SW480 (cell line): ENCODE results near the gene ULK4.
"Not testable (repeated sequence)": the region's sequence is repeated elsewhere in the genome, so short reads cannot be mapped to it uniquely, and the experiment has no call there.

Source experiments
- DNase-seq: peaks from one replicate; pipeline ENCODE4 v3.0.0-alpha.2; 2016; ENCODE audit warnings: low spot score

ULK4 gene

GRCh38 chr3:41688595-41689380, 273.1 kb downstream of the ULK4 start:
- no peak for DNase-seq

GRCh38 chr3:41684797-41685735, 276.8 kb downstream of the ULK4 start:
- DNase-seq = no peak

- DNase-seq = peak; percentile 77
Measured at GRCh38 chr3:41683666-41684350, 278.1 kb downstream of the ULK4 start.

DNA sequence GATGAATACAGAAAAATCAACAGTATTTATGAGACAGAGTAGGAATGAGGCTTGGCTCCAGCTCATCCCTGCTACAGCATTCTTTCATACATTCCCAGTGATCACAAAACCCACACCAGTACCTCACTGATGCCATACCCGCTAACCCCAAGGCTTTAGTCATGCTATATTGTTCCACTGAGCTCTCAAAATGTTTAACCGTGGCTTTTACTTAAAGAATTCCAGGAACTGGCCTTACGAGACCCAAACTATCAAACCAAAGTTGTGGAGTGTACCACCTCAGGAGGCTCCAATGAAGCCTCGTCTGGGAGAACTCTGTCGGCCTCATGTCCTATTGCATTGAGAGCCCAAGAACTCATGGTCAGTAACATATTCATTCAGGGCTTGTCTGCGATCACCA, 278.9 kb downstream of the ULK4 start:
- DNase-seq = peak; percentile 44

- no peak for DNase-seq
Measured at GRCh38 chr3:41682382-41682781, 279.5 kb downstream of the ULK4 start.

- DNase-seq = peak; percentile 89
Measured at GRCh38 chr3:41681479-41681878, 280.4 kb downstream of the ULK4 start.

DNA sequence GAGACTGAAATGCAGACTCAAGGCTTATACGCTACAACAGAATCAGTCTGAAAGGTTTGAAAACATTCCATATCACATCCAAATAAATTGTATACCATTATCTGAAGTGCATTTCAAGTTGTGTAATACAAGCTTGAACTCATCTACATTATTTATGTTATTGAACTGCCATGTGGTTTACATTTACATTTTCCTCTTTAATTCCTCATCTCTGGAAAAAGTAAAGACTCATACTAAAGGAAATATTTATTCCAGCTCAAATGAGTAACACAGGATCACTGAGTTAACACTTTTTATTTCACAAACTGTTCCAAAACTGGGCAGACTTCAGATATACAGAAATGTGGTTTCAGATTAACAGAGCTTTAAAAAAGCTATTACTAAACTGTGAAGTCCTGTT, 282.5 kb downstream of the ULK4 start:
- no peak for DNase-seq

DNA sequence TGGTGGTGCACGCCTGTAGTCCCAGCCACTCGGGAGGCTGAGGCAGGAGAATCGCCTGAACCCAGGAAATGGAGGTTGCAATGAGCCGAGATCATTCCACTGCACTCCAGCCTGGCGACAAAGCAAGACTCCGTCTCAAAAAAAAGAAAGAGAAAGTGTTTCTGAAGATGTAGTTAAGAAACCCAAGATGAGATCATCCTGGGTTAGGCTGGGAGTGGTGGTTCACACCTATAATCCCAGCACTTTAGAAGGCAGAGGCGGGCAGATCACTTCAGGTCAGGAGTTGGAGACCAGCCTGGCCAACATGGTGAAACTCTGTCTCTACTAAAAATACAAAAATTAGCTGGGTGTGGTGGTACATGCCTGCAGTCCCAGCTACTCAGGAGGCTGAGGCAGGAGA, 286.8 kb downstream of the ULK4 start:
- not testable (repeated sequence) for DNase-seq

DNA sequence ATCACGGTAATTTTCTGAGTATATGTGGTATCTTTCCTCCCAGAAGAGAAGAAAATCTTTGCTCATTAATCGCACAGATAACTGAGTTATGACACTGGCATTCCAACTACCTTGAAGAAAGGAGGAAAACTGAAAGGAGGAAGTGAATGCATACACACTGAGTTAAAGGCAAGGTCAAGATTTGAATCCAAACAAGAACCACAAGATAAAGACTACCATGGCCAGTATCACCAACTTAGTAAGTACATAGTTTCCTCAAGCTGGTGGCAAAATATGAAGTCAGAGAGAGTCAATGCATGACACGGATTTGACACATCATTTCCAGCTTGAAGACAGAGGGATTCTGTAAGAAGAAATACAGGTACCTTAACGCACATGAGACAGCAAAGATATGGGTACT, 287.5 kb downstream of the ULK4 start:
- DNase-seq = no peak

DNA sequence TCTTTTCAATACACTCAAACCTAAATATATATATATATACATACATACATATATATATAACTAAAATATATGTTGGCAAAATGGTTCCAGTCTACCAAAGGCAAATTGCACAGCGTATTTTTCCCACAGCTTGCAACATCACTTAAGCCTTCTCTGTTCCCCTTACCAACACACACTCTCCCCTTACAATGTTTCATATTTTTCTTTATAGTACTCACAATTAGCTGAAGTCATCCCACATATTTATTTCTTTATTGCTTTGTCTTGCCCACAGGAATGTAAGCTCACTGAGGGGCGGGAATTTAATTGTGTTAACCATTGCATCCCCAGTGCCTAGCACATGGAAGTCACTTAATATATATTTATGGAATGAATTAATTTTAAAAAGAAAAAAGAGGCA, 288.3 kb downstream of the ULK4 start:
- DNase-seq = peak; percentile 14

- DNase-seq = no peak
Measured at GRCh38 chr3:41668379-41668778, 293.5 kb downstream of the ULK4 start.

- no peak for DNase-seq
Measured at GRCh38 chr3:41662288-41662687, 299.6 kb downstream of the ULK4 start.

- no peak for DNase-seq
Measured at GRCh38 chr3:41661796-41662195, 300.1 kb downstream of the ULK4 start.

GRCh38 chr3:41660510-41660909, 301.4 kb downstream of the ULK4 start:
- no peak for DNase-seq

GRCh38 chr3:41653571-41654239, 308.2 kb downstream of the ULK4 start:
- DNase-seq = no peak

DNA sequence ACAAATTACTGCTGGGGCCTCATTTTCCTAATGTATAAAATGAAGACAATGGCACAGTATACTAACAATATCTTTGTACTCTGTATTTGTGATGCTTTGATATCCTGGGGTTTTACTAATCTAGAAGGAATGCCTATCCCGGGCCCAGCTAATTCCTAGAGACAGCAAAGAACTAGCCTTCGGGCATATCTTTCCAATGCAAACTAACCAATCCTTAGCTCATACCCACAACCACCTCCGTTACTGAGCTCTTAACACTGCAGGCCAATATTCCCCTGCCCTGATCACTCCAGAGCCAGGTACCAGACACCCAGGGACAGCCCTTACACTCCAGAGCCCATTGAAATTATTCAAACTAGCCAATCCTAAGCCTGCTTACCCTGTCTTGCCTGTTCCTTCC, 309.0 kb downstream of the ULK4 start:
- no peak for DNase-seq

- DNase-seq = no peak
Measured at GRCh38 chr3:41652506-41652905, 309.4 kb downstream of the ULK4 start.

GRCh38 chr3:41651718-41652117, 310.2 kb downstream of the ULK4 start:
- no peak for DNase-seq

DNA sequence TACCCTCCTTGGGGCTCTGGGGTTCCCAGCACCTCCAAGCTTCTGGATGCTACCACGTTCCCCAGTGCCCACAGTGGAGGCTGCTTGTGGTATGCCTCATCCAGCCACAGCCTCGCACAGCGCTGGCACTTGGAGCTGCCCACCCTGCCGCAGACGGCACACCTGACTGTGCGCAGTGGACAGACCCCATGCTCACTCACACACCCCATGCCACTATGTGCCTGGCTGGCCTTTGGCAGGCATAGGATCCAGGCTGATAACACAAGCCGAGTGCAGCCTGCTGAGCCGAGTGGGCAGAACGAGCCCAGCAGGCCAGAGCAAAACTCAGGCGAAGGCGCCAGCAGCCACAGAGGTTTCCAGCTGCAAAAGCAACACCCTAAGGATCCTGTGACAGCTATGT, 311.5 kb downstream of the ULK4 start:
- DNase-seq = no peak

DNA sequence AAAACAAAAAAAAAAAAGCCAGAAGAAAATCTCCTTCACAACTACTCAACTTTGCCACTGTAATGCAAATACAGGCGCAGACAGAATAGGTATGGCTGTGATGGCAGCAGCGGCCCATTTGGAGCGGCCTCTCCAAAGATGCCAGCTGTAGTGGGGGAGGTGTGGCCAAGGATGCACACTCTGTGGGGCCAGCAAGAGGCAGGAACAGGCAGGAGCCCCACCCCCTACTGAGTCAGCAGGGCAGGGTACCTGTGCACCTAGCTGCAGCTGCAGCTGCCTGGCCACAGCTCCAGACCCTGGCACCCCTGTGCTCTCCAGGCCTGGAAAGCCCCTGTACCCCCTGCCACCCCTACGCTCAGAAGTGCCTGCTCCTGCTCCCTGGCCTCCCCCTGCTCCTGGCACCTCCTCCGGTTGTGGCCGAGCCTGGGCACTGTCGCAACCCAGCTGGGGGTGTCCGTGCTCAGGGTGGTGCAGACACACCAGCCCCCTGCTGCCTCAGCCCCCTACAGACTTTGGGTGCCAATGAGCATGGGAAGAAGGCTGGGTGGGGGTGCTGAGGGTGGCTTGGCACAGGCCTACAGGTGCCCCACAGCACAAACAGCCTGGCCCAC, 312.7 kb downstream of the ULK4 start:
- no peak for DNase-seq

GRCh38 chr3:41647730-41648129, 314.2 kb downstream of the ULK4 start:
- not testable (repeated sequence) for DNase-seq

DNA sequence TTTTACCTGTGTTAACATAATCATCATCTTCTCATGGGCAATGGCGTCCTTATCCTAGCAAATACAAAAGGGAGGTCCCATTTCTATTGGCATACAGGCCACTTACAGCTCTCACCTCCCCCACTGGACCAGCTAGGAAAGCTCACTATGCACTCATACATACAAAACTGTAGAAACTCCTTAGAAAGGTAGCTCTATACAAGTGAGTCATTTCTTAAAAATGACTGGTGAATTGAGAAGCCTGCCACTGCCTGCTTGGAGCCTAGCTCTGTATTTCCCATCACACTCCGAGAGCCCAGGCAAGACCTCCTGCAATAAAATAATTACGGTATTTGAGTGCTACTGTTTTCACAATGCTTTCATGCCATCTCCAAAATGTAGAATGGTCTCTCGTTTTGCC, 321.8 kb downstream of the ULK4 start:
- DNase-seq = no peak
